Measurements from ENCODE around the gene LRPAP1.

Gene LRPAP1

GRCh38 chr4:3530663-3531254, 1.5 kb downstream of the LRPAP1 start:
- no peak for DNase-seq

GRCh38 chr4:3530051-3530450, 2.2 kb downstream of the LRPAP1 start:
- no peak for DNase-seq

GRCh38 chr4:3529363-3529762, 2.9 kb downstream of the LRPAP1 start:
- no peak for DNase-seq

GRCh38 chr4:3527914-3528876, 4.0 kb downstream of the LRPAP1 start:
- no peak for DNase-seq

GRCh38 chr4:3527101-3527913, 4.9 kb downstream of the LRPAP1 start:
- DNase-seq: no peak

- no peak for DNase-seq
These were observed 5.8 kb downstream of the LRPAP1 start for GRCh38 chr4:3526456-3526855.

GRCh38 chr4:3525532-3526430, 6.4 kb downstream of the LRPAP1 start:
- DNase-seq: no peak

- no peak for DNase-seq
These were observed 7.3 kb downstream of the LRPAP1 start for GRCh38 chr4:3524920-3525319.

GRCh38 chr4:3524349-3524748, 7.9 kb downstream of the LRPAP1 start:
- DNase-seq: no peak

- no peak for DNase-seq
These were observed 8.5 kb downstream of the LRPAP1 start for GRCh38 chr4:3523628-3524221.

- no peak for DNase-seq
These were observed 9.0 kb downstream of the LRPAP1 start for GRCh38 chr4:3523146-3523627.

- DNase-seq: no peak
These were observed 9.6 kb downstream of the LRPAP1 start for GRCh38 chr4:3522651-3523050.

- DNase-seq: no peak
These were observed 9.9 kb downstream of the LRPAP1 start for GRCh38 chr4:3522326-3522640.

- no peak for DNase-seq
These were observed 10.4 kb downstream of the LRPAP1 start for GRCh38 chr4:3521621-3522325.

GRCh38 chr4:3520796-3521600, 11.2 kb downstream of the LRPAP1 start:
- no peak for DNase-seq

GRCh38 chr4:3520276-3520675, 11.9 kb downstream of the LRPAP1 start:
- no peak for DNase-seq

- DNase-seq: no peak
These were observed 12.6 kb downstream of the LRPAP1 start for GRCh38 chr4:3519468-3520264.

- DNase-seq: no peak
These were observed 13.3 kb downstream of the LRPAP1 start for GRCh38 chr4:3518941-3519340.

GRCh38 chr4:3518511-3518880, 13.7 kb downstream of the LRPAP1 start:
- no peak for DNase-seq

All from activated effector memory CD4-positive, alpha-beta T cell treated with Interleukin-2 at 50 U/mL for 16 hours (primary cell).